ENCODE data around the gene SNRPN.
"Not testable (repeated sequence)": the region's sequence is repeated elsewhere in the genome, so short reads cannot be mapped to it uniquely, and the experiment has no call there.

Gene SNRPN

GRCh38 chr15:24971772-24972171 lies 17.0 kb downstream of the SNRPN start:
- no peak for DNase-seq

DNA sequence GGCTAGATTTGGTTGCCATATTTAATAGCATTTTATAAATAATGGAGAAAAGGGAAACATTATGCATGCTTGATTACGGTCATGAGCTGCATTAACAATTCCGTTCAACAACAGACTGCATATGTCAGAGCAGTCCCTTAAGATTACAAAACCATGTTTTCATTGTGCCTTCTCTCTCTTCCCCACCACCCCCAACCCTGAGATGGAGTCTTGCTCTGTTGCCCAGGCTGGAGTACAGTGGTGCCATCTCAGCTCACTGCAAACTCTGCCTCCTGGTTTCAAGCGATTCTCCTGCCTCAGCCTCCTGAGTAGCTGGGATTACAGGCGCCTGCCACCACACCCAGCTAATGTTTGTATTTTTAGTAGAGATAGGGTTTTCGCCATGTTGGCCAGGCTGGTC lies 17.9 kb downstream of the SNRPN start:
- not testable (repeated sequence) for DNase-seq

DNA sequence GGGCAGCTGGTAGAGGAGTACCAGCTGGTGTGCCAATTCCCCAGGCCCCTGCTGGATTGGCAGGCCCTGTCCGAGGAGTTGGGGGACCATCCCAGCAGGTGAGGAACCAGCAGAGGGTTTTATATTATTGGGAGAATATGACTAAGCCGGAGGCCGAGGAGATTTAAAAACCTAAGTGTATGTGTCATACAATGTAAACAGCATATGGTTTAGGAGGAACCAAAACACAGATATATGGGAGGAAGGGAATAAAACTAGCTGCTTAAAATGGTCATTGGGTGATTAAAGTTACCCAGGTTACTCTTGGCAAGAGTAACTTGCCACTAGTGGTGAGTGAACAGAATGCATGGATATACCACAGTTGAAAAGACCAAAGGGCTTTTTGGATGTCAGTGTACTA lies 22.1 kb downstream of the SNRPN start:
- no peak for DNase-seq

DNA sequence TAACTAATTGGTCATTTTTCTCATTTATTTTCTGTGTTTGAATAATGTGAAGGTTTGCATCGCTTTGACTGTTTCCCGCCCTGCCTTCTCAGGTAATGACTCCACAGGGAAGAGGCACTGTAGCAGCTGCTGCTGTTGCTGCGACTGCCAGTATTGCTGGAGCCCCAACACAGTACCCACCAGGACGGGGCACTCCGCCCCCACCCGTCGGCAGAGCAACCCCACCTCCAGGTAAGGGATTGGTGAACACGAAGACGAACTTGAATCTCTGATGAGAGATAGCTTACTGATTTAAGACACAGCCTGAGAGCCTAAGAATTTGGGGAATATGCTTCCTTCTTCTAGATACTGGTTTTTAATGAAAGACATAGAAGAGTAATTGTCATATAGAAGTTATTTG lies 22.9 kb downstream of the SNRPN start:
- DNase-seq = no peak

GRCh38 chr15:24985224-24985623 lies 30.4 kb downstream of the SNRPN start:
- no peak for DNase-seq

DNA sequence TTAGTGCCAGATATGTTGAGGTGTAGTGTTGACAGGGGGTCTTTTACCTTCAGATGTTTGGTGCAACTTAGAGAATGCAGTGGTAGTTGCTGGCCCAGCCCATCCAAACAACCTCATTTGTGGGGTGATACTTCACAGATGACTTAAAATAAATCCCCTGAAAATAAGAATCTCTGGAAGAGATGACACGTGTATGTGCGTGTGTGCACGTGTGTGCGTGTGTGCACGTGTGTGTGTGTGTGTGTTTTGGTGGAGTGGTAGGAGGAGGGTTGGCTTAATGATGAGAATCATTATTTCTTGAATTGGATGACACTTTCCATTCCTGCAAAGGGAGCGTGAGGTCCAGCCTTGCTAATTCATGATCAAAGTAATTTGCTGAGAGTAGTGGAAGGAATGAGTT lies 31.9 kb downstream of the SNRPN start:
- DNase-seq = no peak

- no peak for DNase-seq
Measured at GRCh38 chr15:25019434-25019833, 64.6 kb downstream of the SNRPN start.

- no peak for DNase-seq
Measured at GRCh38 chr15:25022233-25022632, 67.4 kb downstream of the SNRPN start.
